Uterus (tissue), 4 donors: ENCODE data around the gene FIZ1. TPM values are rescaled to one million over a fixed set of nuclear protein-coding genes. Genes with fewer than 3 reads are reported as not detected.
"Not testable (repeated sequence)": the region's sequence is repeated elsewhere in the genome, so short reads cannot be mapped to it uniquely, and the experiment has no call there.

Source experiments
- DNase-seq, 2 donors: peaks; one replicate each; pipeline ENCODE4 v3.0.0-alpha.2; 2019 to 2020
- H3K27ac ChIP-seq, 2 donors: fragments of 200-600 bp; sonication (generic); 1 replicate in 1 of 2; 2 replicates in 1 of 2; pipeline ENCODE4 v1.5.1; 2016 to 2018
- H3K27me3 ChIP-seq, 2 donors: fragments of 200-600 bp; sonication (generic); one replicate each; pipeline ENCODE4 v1.5.1; 2018 to 2019; ENCODE audit warnings: control low read depth in 1 of 2
- H3K36me3 ChIP-seq, 2 donors: fragments of 200-600 bp; sonication (generic); one replicate each; pipeline ENCODE4 v1.5.1; 2019; ENCODE audit warnings: control low read depth in 1 of 2
- H3K4me1 ChIP-seq, 2 donors: fragments of 200-600 bp; sonication (generic); one replicate each; pipeline ENCODE4 v1.5.1; 2018 to 2019; ENCODE audit warnings: control low read depth in 1 of 2
- H3K4me3 ChIP-seq, 2 donors: fragments of 200-600 bp; sonication (generic); 1 replicate in 1 of 2; 2 replicates in 1 of 2; pipeline ENCODE4 v1.5.1; 2018 to 2019; ENCODE audit warnings: mild to moderate bottlenecking in 1 of 2
- H3K9me3 ChIP-seq, 2 donors: fragments of 200-600 bp; sonication (generic); one replicate each; pipeline ENCODE4 v1.5.1; 2019; ENCODE audit warnings: control low read depth in 1 of 2
- CTCF ChIP-seq, 4 experiments: fragments of 200-600 bp in 2 of 4; fragments of 450-650 bp in 2 of 4; sonication (generic) in 2 of 4; IDR thresholded peaks; one replicate each; pipeline ENCODE4 v1.5.1; 2016 to 2019; ENCODE audit warnings: antibody characterized with exemption in 4 of 4, mild to moderate bottlenecking in 2 of 4, moderate library complexity in 1 of 4
- POLR2A ChIP-seq, 2 donors: fragments of 450-650 bp; IDR thresholded peaks; one replicate each; pipeline ENCODE4 v1.6.1; 2016; ENCODE audit warnings: antibody characterized with exemption in 2 of 2, mild to moderate bottlenecking in 1 of 2, moderate library complexity in 1 of 2
- intact Hi-C: fragments of 100-400 bp; cut with DNase I; formaldehyde crosslinking; loops from one replicate; pipeline ENCODE4 v1.15.1; 2023; ENCODE audit warnings: low total_unique reads
- total RNA-seq, 4 donors: library from RNA; depleted of rRNA in 3 of 4; stranded (reverse); fragments of >200 nt in 3 of 4; gene quantifications; one replicate each; pipeline versions ENCODE4 v1.1.0 to v1.2.4, GENCODE V29; 2014 to 2023
- donor health status: DM: yes; HTN: yes; CAD: no.

The FIZ1 gene
- total RNA-seq, 4 donors from 2014 or later: 0.26 to 19.3 (median 2.4) TPM

GRCh38 chr19:55579766-55580621, 19.3 kb downstream of the FIZ1 start:
- Histone ChIP-seq H3K36me3 (no peaks in the 10 kb centered on the region), H3K27ac (peak overlapping the region; percentile 90 to 95), H3K4me1 (no peaks in the 10 kb centered on the region), H3K4me3 (peak overlapping the region; percentile 77 to 93), H3K9me3 (no peaks in the 10 kb centered on the region), H3K27me3 (no peaks in the 10 kb centered on the region)
- TF ChIP-seq POLR2A (IDR thresholded peaks at IDR 0.05) (no peak), CTCF (IDR thresholded peaks at IDR 0.05) (no peak)
- DNase-seq: peak in 1 of 2 donors; percentile 45
- intact Hi-C loops: no loop called here

- intact Hi-C loops: no loop called here
- no peak for TF ChIP-seq POLR2A (IDR thresholded peaks at IDR 0.05)
- TF ChIP-seq CTCF (IDR thresholded peaks at IDR 0.05): no peak
- H3K9me3 ChIP-seq: no peaks in the 10 kb centered on the region
- H3K4me1 ChIP-seq: no peaks in the 10 kb centered on the region
- H3K27ac ChIP-seq: peak overlapping the region; percentile 90 to 95
- H3K4me3 ChIP-seq: peak overlapping the region in 1 of 2 donors; percentile 77
- H3K27me3 ChIP-seq: no peaks in the 10 kb centered on the region
- DNase-seq: no peak
- no peaks in the 10 kb centered on the region for H3K36me3 ChIP-seq
Measured at GRCh38 chr19:55578761-55579747, 20.3 kb downstream of the FIZ1 start.

- no peak for TF ChIP-seq POLR2A (IDR thresholded peaks at IDR 0.05)
- TF ChIP-seq CTCF (IDR thresholded peaks at IDR 0.05): no peak
- H3K27ac ChIP-seq: no peak overlapping the region
Measured at GRCh38 chr19:55578031-55578760, 21.1 kb downstream of the FIZ1 start.

GRCh38 chr19:55576746-55577145, 22.6 kb downstream of the FIZ1 start:
- Histone ChIP-seq H3K27me3 (no peaks in the 10 kb centered on the region), H3K27ac (no peak overlapping the region), H3K36me3 (no peaks in the 10 kb centered on the region), H3K4me1 (no peaks in the 10 kb centered on the region), H3K4me3 (no peak overlapping the region), H3K9me3 (no peaks in the 10 kb centered on the region)
- TF ChIP-seq POLR2A (IDR thresholded peaks at IDR 0.05) (no peak), CTCF (IDR thresholded peaks at IDR 0.05) (no peak)
- intact Hi-C loops: no loop called here
- DNase-seq: no peak

More at GRCh38 chr19:55578031-55578760, 21.1 kb downstream of the FIZ1 start:
- Histone ChIP-seq H3K36me3 (no peaks in the 10 kb centered on the region), H3K4me1 (no peaks in the 10 kb centered on the region), H3K9me3 (no peaks in the 10 kb centered on the region), H3K27me3 (no peaks in the 10 kb centered on the region), H3K4me3 (no peak overlapping the region)
- intact Hi-C loops: no loop called here
- no peak for DNase-seq

GRCh38 chr19:55573929-55574328, 25.4 kb downstream of the FIZ1 start:
- H3K27ac ChIP-seq, H3K27me3 ChIP-seq, H3K9me3 ChIP-seq, H3K4me3 ChIP-seq, H3K36me3 ChIP-seq, DNase-seq, H3K4me1 ChIP-seq, intact Hi-C loops: not testable (repeated sequence)

- DNase-seq: not testable (repeated sequence)
Measured at GRCh38 chr19:55569477-55569876, 29.8 kb downstream of the FIZ1 start.

More at GRCh38 chr19:55569477-55569876, 29.8 kb downstream of the FIZ1 start:
- H3K9me3 ChIP-seq, H3K27ac ChIP-seq, H3K27me3 ChIP-seq, H3K36me3 ChIP-seq, H3K4me3 ChIP-seq, H3K4me1 ChIP-seq, intact Hi-C loops: not testable (repeated sequence)
